ENCODE data around the gene XPO1.
"Not testable (repeated sequence)": the region's sequence is repeated elsewhere in the genome, so short reads cannot be mapped to it uniquely, and the experiment has no call there.

XPO1 gene

GRCh38 chr2:61504949-61505348 is 33.2 kb downstream of the XPO1 start:
- no peak overlapping the region for H3K4me3 ChIP-seq (ENCODE audit: low read depth in 1 of 5, low read length in 5 of 5)
- H3K4me1 ChIP-seq (ENCODE audit: control insufficient read depth in 5 of 5, insufficient read depth in 5 of 5, low read length in 5 of 5), result peaks cover 0 to 8% (median 0%) of the 10 kb centered on the region in 5 donors
- no peaks in the 10 kb centered on the region for H3K27me3 ChIP-seq (ENCODE audit: control insufficient read depth in 5 of 5, insufficient read depth in 4 of 5, low read length in 5 of 5)
- H3K36me3 ChIP-seq (ENCODE audit: control insufficient read depth in 5 of 5, insufficient read depth in 5 of 5, low read length in 5 of 5), result peaks cover 10 to 37% (median 10%) of the 10 kb centered on the region in 5 donors
- no peak overlapping the region for H3K9ac ChIP-seq (ENCODE audit: low read length in 5 of 5)
- no peak overlapping the region for H3K27ac ChIP-seq (ENCODE audit: low read depth, low read length)
- H3K9me3 ChIP-seq (ENCODE audit: control insufficient read depth in 5 of 5, low read length in 5 of 5), result no peaks in the 10 kb centered on the region

GRCh38 chr2:61499060-61499459 is 39.1 kb downstream of the XPO1 start:
- Histone ChIP-seq H3K4me3 (ENCODE audit: low read depth in 1 of 5, low read length in 5 of 5) (no peak overlapping the region), H3K9me3 (ENCODE audit: control insufficient read depth in 5 of 5, low read length in 5 of 5) (no peaks in the 10 kb centered on the region), H3K27me3 (ENCODE audit: control insufficient read depth in 5 of 5, insufficient read depth in 4 of 5, low read length in 5 of 5) (no peaks in the 10 kb centered on the region), H3K9ac (ENCODE audit: low read length in 5 of 5) (no peak overlapping the region), H3K27ac (ENCODE audit: low read depth, low read length) (no peak overlapping the region), H3K4me1 (ENCODE audit: control insufficient read depth in 5 of 5, insufficient read depth in 5 of 5, low read length in 5 of 5) (no peaks in the 10 kb centered on the region), H3K36me3 (ENCODE audit: control insufficient read depth in 5 of 5, insufficient read depth in 5 of 5, low read length in 5 of 5) (peaks cover 24 to 74% (median 46%) of the 10 kb centered on the region in 5 donors)

GRCh38 chr2:61493523-61493942 is 44.6 kb downstream of the XPO1 start:
- no peaks in the 10 kb centered on the region for H3K4me1 ChIP-seq (ENCODE audit: control insufficient read depth in 5 of 5, insufficient read depth in 5 of 5, low read length in 5 of 5)
- peaks cover 34 to 93% (median 67%) of the 10 kb centered on the region in 5 donors for H3K36me3 ChIP-seq (ENCODE audit: control insufficient read depth in 5 of 5, insufficient read depth in 5 of 5, low read length in 5 of 5)
- no peaks in the 10 kb centered on the region for H3K27me3 ChIP-seq (ENCODE audit: control insufficient read depth in 5 of 5, insufficient read depth in 4 of 5, low read length in 5 of 5)
- no peak overlapping the region for H3K4me3 ChIP-seq (ENCODE audit: low read depth in 1 of 5, low read length in 5 of 5)
- no peak overlapping the region for H3K27ac ChIP-seq (ENCODE audit: low read depth, low read length)
- H3K9ac ChIP-seq (ENCODE audit: low read length in 5 of 5), result no peak overlapping the region
- no peaks in the 10 kb centered on the region for H3K9me3 ChIP-seq (ENCODE audit: control insufficient read depth in 5 of 5, low read length in 5 of 5)

- Histone ChIP-seq H3K36me3 (ENCODE audit: control insufficient read depth in 5 of 5, insufficient read depth in 5 of 5, low read length in 5 of 5) (peaks cover 41 to 91% (median 69%) of the 10 kb centered on the region in 5 donors), H3K4me3 (ENCODE audit: low read depth in 1 of 5, low read length in 5 of 5) (no peak overlapping the region)
These were observed 45.7 kb downstream of the XPO1 start for GRCh38 chr2:61492476-61492875.

GRCh38 chr2:61485281-61485680 is 52.9 kb downstream of the XPO1 start:
- Histone ChIP-seq H3K36me3 (ENCODE audit: control insufficient read depth in 5 of 5, insufficient read depth in 5 of 5, low read length in 5 of 5) (peaks cover 39 to 74% (median 55%) of the 10 kb centered on the region in 5 donors), H3K4me1 (ENCODE audit: control insufficient read depth in 5 of 5, insufficient read depth in 5 of 5, low read length in 5 of 5) (peaks cover 0 to 3% (median 0%) of the 10 kb centered on the region in 5 donors), H3K9me3 (ENCODE audit: control insufficient read depth in 5 of 5, low read length in 5 of 5) (no peaks in the 10 kb centered on the region), H3K27me3 (ENCODE audit: control insufficient read depth in 5 of 5, insufficient read depth in 4 of 5, low read length in 5 of 5) (no peaks in the 10 kb centered on the region), H3K9ac (ENCODE audit: low read length in 5 of 5) (no peak overlapping the region), H3K4me3 (ENCODE audit: low read depth in 1 of 5, low read length in 5 of 5) (no peak overlapping the region), H3K27ac (ENCODE audit: low read depth, low read length) (no peak overlapping the region)

More at GRCh38 chr2:61492476-61492875, 45.7 kb downstream of the XPO1 start:
- Histone ChIP-seq H3K9me3 (ENCODE audit: control insufficient read depth in 5 of 5, low read length in 5 of 5) (no peaks in the 10 kb centered on the region), H3K27ac (ENCODE audit: low read depth, low read length) (no peak overlapping the region), H3K9ac (ENCODE audit: low read length in 5 of 5) (no peak overlapping the region), H3K4me1 (ENCODE audit: control insufficient read depth in 5 of 5, insufficient read depth in 5 of 5, low read length in 5 of 5) (no peaks in the 10 kb centered on the region), H3K27me3 (ENCODE audit: control insufficient read depth in 5 of 5, insufficient read depth in 4 of 5, low read length in 5 of 5) (no peaks in the 10 kb centered on the region)

- no peaks in the 10 kb centered on the region for H3K27me3 ChIP-seq (ENCODE audit: control insufficient read depth in 5 of 5, insufficient read depth in 4 of 5, low read length in 5 of 5)
- no peak overlapping the region for H3K9ac ChIP-seq (ENCODE audit: low read length in 5 of 5)
- no peak overlapping the region for H3K4me3 ChIP-seq (ENCODE audit: low read depth in 1 of 5, low read length in 5 of 5)
- H3K9me3 ChIP-seq (ENCODE audit: control insufficient read depth in 5 of 5, low read length in 5 of 5), result no peaks in the 10 kb centered on the region
- peaks cover 0 to 3% (median 0%) of the 10 kb centered on the region in 5 donors for H3K4me1 ChIP-seq (ENCODE audit: control insufficient read depth in 5 of 5, insufficient read depth in 5 of 5, low read length in 5 of 5)
- H3K36me3 ChIP-seq (ENCODE audit: control insufficient read depth in 5 of 5, insufficient read depth in 5 of 5, low read length in 5 of 5), result peaks cover 19 to 61% (median 30%) of the 10 kb centered on the region in 5 donors
- no peak overlapping the region for H3K27ac ChIP-seq (ENCODE audit: low read depth, low read length)
These were observed 60.1 kb downstream of the XPO1 start for GRCh38 chr2:61478086-61478485.

- not testable (repeated sequence) for H3K27ac ChIP-seq (ENCODE audit: low read depth, low read length); H3K9me3 ChIP-seq (ENCODE audit: control insufficient read depth in 5 of 5, low read length in 5 of 5); H3K9ac ChIP-seq (ENCODE audit: low read length in 5 of 5); H3K4me3 ChIP-seq (ENCODE audit: low read depth in 1 of 5, low read length in 5 of 5); H3K27me3 ChIP-seq (ENCODE audit: control insufficient read depth in 5 of 5, insufficient read depth in 4 of 5, low read length in 5 of 5)
- Histone ChIP-seq H3K4me1 (ENCODE audit: control insufficient read depth in 5 of 5, insufficient read depth in 5 of 5, low read length in 5 of 5) (peaks cover 0 to 10% (median 5%) of the 10 kb centered on the region in 5 donors), H3K36me3 (ENCODE audit: control insufficient read depth in 5 of 5, insufficient read depth in 5 of 5, low read length in 5 of 5) (peaks cover 16 to 51% (median 21%) of the 10 kb centered on the region in 5 donors)
These were observed 61.1 kb downstream of the XPO1 start for GRCh38 chr2:61476929-61477589.

- Histone ChIP-seq H3K9me3 (ENCODE audit: control insufficient read depth in 5 of 5, low read length in 5 of 5) (no peaks in the 10 kb centered on the region), H3K27me3 (ENCODE audit: control insufficient read depth in 5 of 5, insufficient read depth in 4 of 5, low read length in 5 of 5) (no peaks in the 10 kb centered on the region), H3K4me1 (ENCODE audit: control insufficient read depth in 5 of 5, insufficient read depth in 5 of 5, low read length in 5 of 5) (peaks cover 0 to 27% (median 23%) of the 10 kb centered on the region in 5 donors), H3K27ac (ENCODE audit: low read depth, low read length) (peak overlapping the region; percentile 97), H3K4me3 (ENCODE audit: low read depth in 1 of 5, low read length in 5 of 5) (peak overlapping the region; percentile 85 to 97 (median 92)), H3K36me3 (ENCODE audit: control insufficient read depth in 5 of 5, insufficient read depth in 5 of 5, low read length in 5 of 5) (peaks cover 0 to 11% (median under 1%) of the 10 kb centered on the region in 5 donors), H3K9ac (ENCODE audit: low read length in 5 of 5) (peak overlapping the region; percentile 82 to 98 (median 91))
These were observed 66.0 kb downstream of the XPO1 start for GRCh38 chr2:61471905-61472805.

- no peaks in the 10 kb centered on the region for H3K9me3 ChIP-seq (ENCODE audit: control insufficient read depth in 5 of 5, low read length in 5 of 5)
- peak within 1 kb of the TSS; percentile 97 for H3K27ac ChIP-seq (ENCODE audit: low read depth, low read length)
- H3K36me3 ChIP-seq (ENCODE audit: control insufficient read depth in 5 of 5, insufficient read depth in 5 of 5, low read length in 5 of 5), result peaks cover 0 to 5% (median 0%) of the 10 kb centered on the region in 5 donors
- peak within 1 kb of the TSS; percentile 82 to 98 (median 91) for H3K9ac ChIP-seq (ENCODE audit: low read length in 5 of 5)
- no peaks in the 10 kb centered on the region for H3K27me3 ChIP-seq (ENCODE audit: control insufficient read depth in 5 of 5, insufficient read depth in 4 of 5, low read length in 5 of 5)
- H3K4me1 ChIP-seq (ENCODE audit: control insufficient read depth in 5 of 5, insufficient read depth in 5 of 5, low read length in 5 of 5), result peaks cover 0 to 27% (median 23%) of the 10 kb centered on the region in 5 donors
- peak within 1 kb of the TSS; percentile 85 to 97 (median 92) for H3K4me3 ChIP-seq (ENCODE audit: low read depth in 1 of 5, low read length in 5 of 5)
These were observed 66.9 kb downstream of the XPO1 start, which contains the start of gene USP34 for GRCh38 chr2:61470965-61471904. Gene USP34 (minus strand): TSS chr2:61471087. CDS start chr2:61470692, 395 bp downstream.
